ENCODE data around the gene GPR139.

GPR139 gene

GRCh38 chr16:19984135-19984534 is 89.6 kb downstream of the GPR139 start:
- DNase-seq (ENCODE audit: low read depth) = no peak
- TF ChIP-seq, protein P1, sequence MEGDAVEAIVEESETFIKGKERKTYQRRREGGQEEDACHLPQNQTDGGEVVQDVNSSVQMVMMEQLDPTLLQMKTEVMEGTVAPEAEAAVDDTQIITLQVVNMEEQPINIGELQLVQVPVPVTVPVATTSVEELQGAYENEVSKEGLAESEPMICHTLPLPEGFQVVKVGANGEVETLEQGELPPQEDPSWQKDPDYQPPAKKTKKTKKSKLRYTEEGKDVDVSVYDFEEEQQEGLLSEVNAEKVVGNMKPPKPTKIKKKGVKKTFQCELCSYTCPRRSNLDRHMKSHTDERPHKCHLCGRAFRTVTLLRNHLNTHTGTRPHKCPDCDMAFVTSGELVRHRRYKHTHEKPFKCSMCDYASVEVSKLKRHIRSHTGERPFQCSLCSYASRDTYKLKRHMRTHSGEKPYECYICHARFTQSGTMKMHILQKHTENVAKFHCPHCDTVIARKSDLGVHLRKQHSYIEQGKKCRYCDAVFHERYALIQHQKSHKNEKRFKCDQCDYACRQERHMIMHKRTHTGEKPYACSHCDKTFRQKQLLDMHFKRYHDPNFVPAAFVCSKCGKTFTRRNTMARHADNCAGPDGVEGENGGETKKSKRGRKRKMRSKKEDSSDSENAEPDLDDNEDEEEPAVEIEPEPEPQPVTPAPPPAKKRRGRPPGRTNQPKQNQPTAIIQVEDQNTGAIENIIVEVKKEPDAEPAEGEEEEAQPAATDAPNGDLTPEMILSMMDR (conservative IDR thresholded peaks at IDR 0.05; ENCODE audit: low read length) = no peak
- H3K4me3 ChIP-seq (ENCODE audit: low read length) = no peak overlapping the region
